WTC11 (cell line): ENCODE data around the gene DUSP3. TPM values are rescaled to one million over a fixed set of nuclear protein-coding genes. Genes with fewer than 3 reads are reported as not detected.
A peak's percentile ranks its signal among the peaks of the same experiment; 100 is the strongest.
"Not testable (repeated sequence)": the region's sequence is repeated elsewhere in the genome, so short reads cannot be mapped to it uniquely, and the experiment has no call there.

ENCODE experiments used
- ATAC-seq: fragments of 200-7000 bp; cut with Tn5 transposase; 2 replicates; pipeline ENCODE4 v1.10.0; 2021; ENCODE audit warnings: mild to moderate bottlenecking, moderate library complexity
- CTCF ChIA-PET: fragments of 300-600 bp; sonication (Branson Sonifier 250); formaldehyde crosslinking; loops from one replicate; lab custom pipeline; 2021; ENCODE audit warnings: antibody characterized with exemption; lab: Charles Lee
- POLR2A ChIA-PET: fragments of 350-600 bp; sonication (Branson Sonifier 250); formaldehyde crosslinking; loops from one replicate; lab custom pipeline; 2021; ENCODE audit warnings: antibody characterized with exemption; lab: Charles Lee
- DNase-seq: peaks from one replicate; pipeline ENCODE4 v3.0.0; 2021; ENCODE audit warnings: low spot score
- H3K27ac Mint-ChIP-seq: 2 replicates; pipeline ENCODE4 v1.8.0; 2021; ENCODE audit warnings: mixed read lengths
- H3K27me3 Mint-ChIP-seq: 2 replicates; pipeline ENCODE4 v1.8.0; 2021; ENCODE audit warnings: low read depth, mild to moderate bottlenecking, moderate library complexity, mixed read lengths
- H3K36me3 Mint-ChIP-seq: 2 replicates; pipeline ENCODE4 v1.8.0; 2021; ENCODE audit warnings: mixed read lengths
- H3K4me1 Mint-ChIP-seq: 2 replicates; pipeline ENCODE4 v1.8.0; 2022; ENCODE audit warnings: mixed read lengths
- H3K4me3 Mint-ChIP-seq: 2 replicates; pipeline ENCODE4 v1.8.0; 2021; ENCODE audit warnings: mild to moderate bottlenecking, moderate library complexity, mixed read lengths
- H3K9me3 Mint-ChIP-seq: 2 replicates; pipeline ENCODE4 v1.8.0; 2021; ENCODE audit warnings: mixed read lengths
- ATF3 ChIP-seq: sonication (generic); formaldehyde crosslinking; conservative IDR thresholded peaks from 2 replicates; pipeline ENCODE4 v1.8.1; 2022; ENCODE audit warnings: mild to moderate bottlenecking, missing genetic modification reagents
- E2F4 ChIP-seq: sonication (generic); formaldehyde crosslinking; IDR thresholded peaks from 2 replicates; pipeline ENCODE4 v1.8.1; 2022; ENCODE audit warnings: low read depth, mild to moderate bottlenecking, moderate library complexity, missing genetic modification reagents, borderline replicate concordance
- EMX1 ChIP-seq: fragments of 250-450 bp; sonication (Bioruptor Pico); IDR thresholded peaks from 2 replicates; pipeline ENCODE4 v1.8.0; 2021; ENCODE audit warnings: mild to moderate bottlenecking
- ETV6 ChIP-seq: sonication (generic); formaldehyde crosslinking; IDR thresholded peaks from 2 replicates; pipeline ENCODE4 v1.8.1; 2022; ENCODE audit warnings: mild to moderate bottlenecking, missing genetic modification reagents
- FOXK1 ChIP-seq: sonication (generic); formaldehyde crosslinking; IDR thresholded peaks from 2 replicates; pipeline ENCODE4 v1.8.0; 2022; ENCODE audit warnings: mild to moderate bottlenecking, moderate library complexity, missing genetic modification reagents
- FOXP1 ChIP-seq: sonication (generic); formaldehyde crosslinking; IDR thresholded peaks from 2 replicates; pipeline ENCODE4 v1.8.0; 2022; ENCODE audit warnings: missing genetic modification reagents, mild to moderate bottlenecking, moderate library complexity, borderline replicate concordance
- GTF2I ChIP-seq: fragments of 250-450 bp; sonication (Bioruptor Pico); conservative IDR thresholded peaks from 2 replicates; pipeline ENCODE4 v1.4.0; 2021; ENCODE audit warnings: mild to moderate bottlenecking
- KAT7 ChIP-seq: sonication (generic); formaldehyde crosslinking; IDR thresholded peaks from 2 replicates; pipeline ENCODE4 v1.8.1; 2023; ENCODE audit warnings: missing genetic modification reagents, mild to moderate bottlenecking, borderline replicate concordance
- MYBL2 ChIP-seq: sonication (generic); formaldehyde crosslinking; IDR thresholded peaks from 2 replicates; pipeline ENCODE4 v1.8.1; 2023; ENCODE audit warnings: mild to moderate bottlenecking, moderate library complexity, missing genetic modification reagents
- RELA ChIP-seq: sonication (generic); formaldehyde crosslinking; IDR thresholded peaks from 2 replicates; pipeline ENCODE4 v1.8.1; 2022; ENCODE audit warnings: missing genetic modification reagents, mild to moderate bottlenecking, borderline replicate concordance
- SMAD3 ChIP-seq: sonication (generic); formaldehyde crosslinking; IDR thresholded peaks from 2 replicates; pipeline ENCODE4 v1.8.0; 2022; ENCODE audit warnings: missing genetic modification reagents, mild to moderate bottlenecking, borderline replicate concordance
- TCF7 ChIP-seq: sonication (generic); formaldehyde crosslinking; IDR thresholded peaks from 2 replicates; pipeline ENCODE4 v1.8.0; 2022; ENCODE audit warnings: mild to moderate bottlenecking, low read depth, missing genetic modification reagents, moderate library complexity
- TEAD4 ChIP-seq: sonication (generic); formaldehyde crosslinking; IDR thresholded peaks from 2 replicates; pipeline ENCODE4 v1.8.0; 2022; ENCODE audit warnings: mild to moderate bottlenecking, missing genetic modification reagents
- ZBTB21 ChIP-seq: sonication (generic); formaldehyde crosslinking; IDR thresholded peaks from 2 replicates; pipeline ENCODE4 v1.8.1; 2023; ENCODE audit warnings: mild to moderate bottlenecking, missing genetic modification reagents, borderline replicate concordance
- ZNF232 ChIP-seq: sonication (generic); formaldehyde crosslinking; IDR thresholded peaks from 2 replicates; pipeline ENCODE4 v1.8.0; 2022; ENCODE audit warnings: mild to moderate bottlenecking, missing genetic modification reagents
- ZNF416 ChIP-seq: fragments of 250-450 bp; sonication (Bioruptor Pico); IDR thresholded peaks from 2 replicates; pipeline ENCODE4 v1.9.0; 2021; ENCODE audit warnings: mild to moderate bottlenecking, inconsistent platforms
- total RNA-seq: library from RNA; stranded (reverse); gene quantifications from 3 replicates; pipeline ENCODE4 v1.2.3, GENCODE V29; 2021
- TF ChIP-seq, protein P1 (sequence below): sonication (generic); formaldehyde crosslinking; IDR thresholded peaks from 2 replicates; pipeline ENCODE4 v1.8.0; 2023; ENCODE audit warnings: missing genetic modification reagents
- TF ChIP-seq, protein P2 (sequence below): sonication (generic); formaldehyde crosslinking; IDR thresholded peaks from 2 replicates; pipeline ENCODE4 v1.8.0; 2022; ENCODE audit warnings: mild to moderate bottlenecking, missing genetic modification reagents
- TF ChIP-seq, protein P3 (sequence below): sonication (generic); formaldehyde crosslinking; IDR thresholded peaks from 2 replicates; pipeline ENCODE4 v1.8.1; 2023; ENCODE audit warnings: mild to moderate bottlenecking, missing genetic modification reagents, moderate library complexity
- TF ChIP-seq, protein P4 (sequence below): fragments of 250-450 bp; sonication (Bioruptor Pico); conservative IDR thresholded peaks from 2 replicates; pipeline ENCODE4 v1.9.0; 2021; ENCODE audit warnings: mild to moderate bottlenecking

The DUSP3 gene
- total RNA-seq, 1 experiment from 2014 or later: 31.5 TPM

DNA sequence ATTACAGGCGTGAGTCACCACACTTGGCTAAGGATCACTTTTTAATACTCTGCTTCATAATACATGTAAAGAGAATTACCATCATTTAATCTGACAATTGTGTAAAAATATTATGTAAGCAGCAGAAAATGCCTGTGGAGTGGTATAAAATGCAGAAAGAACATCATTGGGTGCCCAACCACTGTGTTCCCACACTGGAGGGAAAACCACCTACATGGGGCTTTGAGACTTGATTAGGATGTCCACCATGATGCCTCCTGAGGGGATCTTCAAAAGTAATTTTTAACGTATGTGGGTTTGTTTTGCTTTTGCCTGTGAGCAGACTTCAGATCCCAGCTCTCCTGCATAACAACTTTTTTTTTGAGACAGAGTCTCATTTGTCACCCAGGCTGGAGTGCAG is 20.3 kb upstream of the DUSP3 start:
- POLR2A ChIA-PET: no interaction called here

GRCh38 chr17:43798024-43798423 is 19.2 kb upstream of the DUSP3 start:
- CTCF ChIA-PET: interaction anchor here (1.2 kb wide), 1 partner anchor 48 kb away, joined by 3 read pairs; no protein-coding TSS in a partner anchor
- peaks cover 28% of the 10 kb centered on the region for H3K36me3 Mint-ChIP-seq
- POLR2A ChIA-PET, H3K4me3 Mint-ChIP-seq, DNase-seq, ATAC-seq, H3K27ac Mint-ChIP-seq: not testable (repeated sequence)
- H3K4me1 Mint-ChIP-seq: peaks cover 20% of the 10 kb centered on the region
- H3K27me3 Mint-ChIP-seq: peaks cover 38% of the 10 kb centered on the region
- H3K9me3 Mint-ChIP-seq: peaks cover 36% of the 10 kb centered on the region

More for the DNA sequence above, 20.3 kb upstream of the DUSP3 start:
- TF ChIP-seq, protein P1, sequence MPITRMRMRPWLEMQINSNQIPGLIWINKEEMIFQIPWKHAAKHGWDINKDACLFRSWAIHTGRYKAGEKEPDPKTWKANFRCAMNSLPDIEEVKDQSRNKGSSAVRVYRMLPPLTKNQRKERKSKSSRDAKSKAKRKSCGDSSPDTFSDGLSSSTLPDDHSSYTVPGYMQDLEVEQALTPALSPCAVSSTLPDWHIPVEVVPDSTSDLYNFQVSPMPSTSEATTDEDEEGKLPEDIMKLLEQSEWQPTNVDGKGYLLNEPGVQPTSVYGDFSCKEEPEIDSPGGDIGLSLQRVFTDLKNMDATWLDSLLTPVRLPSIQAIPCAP (CRISPR knock-in tag): no peak
- TF ChIP-seq, protein P2, sequence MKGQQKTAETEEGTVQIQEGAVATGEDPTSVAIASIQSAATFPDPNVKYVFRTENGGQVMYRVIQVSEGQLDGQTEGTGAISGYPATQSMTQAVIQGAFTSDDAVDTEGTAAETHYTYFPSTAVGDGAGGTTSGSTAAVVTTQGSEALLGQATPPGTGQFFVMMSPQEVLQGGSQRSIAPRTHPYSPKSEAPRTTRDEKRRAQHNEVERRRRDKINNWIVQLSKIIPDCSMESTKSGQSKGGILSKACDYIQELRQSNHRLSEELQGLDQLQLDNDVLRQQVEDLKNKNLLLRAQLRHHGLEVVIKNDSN (CRISPR knock-in tag): no peak
- TF ChIP-seq, protein P3, sequence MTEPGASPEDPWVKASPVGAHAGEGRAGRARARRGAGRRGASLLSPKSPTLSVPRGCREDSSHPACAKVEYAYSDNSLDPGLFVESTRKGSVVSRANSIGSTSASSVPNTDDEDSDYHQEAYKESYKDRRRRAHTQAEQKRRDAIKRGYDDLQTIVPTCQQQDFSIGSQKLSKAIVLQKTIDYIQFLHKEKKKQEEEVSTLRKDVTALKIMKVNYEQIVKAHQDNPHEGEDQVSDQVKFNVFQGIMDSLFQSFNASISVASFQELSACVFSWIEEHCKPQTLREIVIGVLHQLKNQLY (CRISPR knock-in tag): no peak
- TF ChIP-seq TCF7 (CRISPR knock-in tag) (no peak), TEAD4 (no peak), FOXK1 (CRISPR knock-in tag) (no peak)
- TF ChIP-seq, all 79 proteins: peak for 0
- peaks cover 28% of the 10 kb centered on the region for H3K36me3 Mint-ChIP-seq
- peaks cover 31% of the 10 kb centered on the region for H3K9me3 Mint-ChIP-seq
- no peak for ATAC-seq
- peaks cover 30% of the 10 kb centered on the region for H3K4me1 Mint-ChIP-seq
- DNase-seq: no peak
- peaks cover 33% of the 10 kb centered on the region for H3K27me3 Mint-ChIP-seq
- no peak overlapping the region for H3K27ac Mint-ChIP-seq
- H3K4me3 Mint-ChIP-seq: no peak overlapping the region
- CTCF ChIA-PET: no interaction called here

DNA sequence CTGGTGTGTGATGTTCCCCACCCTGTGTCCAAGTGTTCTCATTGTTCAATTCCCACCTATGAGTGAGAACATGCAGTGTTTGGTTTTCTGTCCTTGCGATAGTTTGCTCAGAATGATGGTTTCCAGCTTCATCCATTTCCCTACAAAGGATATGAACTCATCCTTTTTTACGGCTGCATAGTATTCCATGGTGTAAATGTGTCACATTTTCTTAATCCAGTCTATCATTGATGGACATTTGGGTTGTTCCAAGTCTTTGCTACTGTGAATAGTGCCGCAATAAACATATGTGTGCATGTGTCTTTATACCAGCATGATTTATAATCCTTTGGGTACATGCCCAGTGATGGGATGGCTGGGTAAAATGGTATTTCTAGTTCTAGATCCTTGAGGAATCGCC is 13.9 kb upstream of the DUSP3 start:
- H3K4me1 Mint-ChIP-seq, ATAC-seq, H3K4me3 Mint-ChIP-seq, POLR2A ChIA-PET, H3K27ac Mint-ChIP-seq, DNase-seq: not testable (repeated sequence)
- peaks cover 10% of the 10 kb centered on the region for H3K36me3 Mint-ChIP-seq
- CTCF ChIA-PET: interaction anchor here (0.9 to 3.7 kb wide), 2 partner anchors 53 to 54 kb away, joined by 3 to 66 read pairs; partner anchors contain the start of gene CD300LG
- H3K9me3 Mint-ChIP-seq: peaks cover 32% of the 10 kb centered on the region
- H3K27me3 Mint-ChIP-seq: peaks cover 38% of the 10 kb centered on the region

GRCh38 chr17:43791589-43791988 is 12.8 kb upstream of the DUSP3 start:
- POLR2A ChIA-PET: no interaction called here
- H3K4me3 Mint-ChIP-seq: peak overlapping the region; percentile 32; the same call in 1 of the 2 replicates
- peaks cover 27% of the 10 kb centered on the region for H3K27me3 Mint-ChIP-seq
- DNase-seq: no peak
- ATAC-seq: peak; percentile 80
- H3K9me3 Mint-ChIP-seq: peaks cover 22% of the 10 kb centered on the region
- no peaks in the 10 kb centered on the region; the same call in 1 of the 2 replicates for H3K36me3 Mint-ChIP-seq
- CTCF ChIA-PET: interaction anchor here (1.0 to 3.7 kb wide), 2 partner anchors 22 to 55 kb away, joined by 3 to 66 read pairs; partner anchors contain the start of gene CD300LG
- H3K4me1 Mint-ChIP-seq: peaks cover 8% of the 10 kb centered on the region
- H3K27ac Mint-ChIP-seq: no peak overlapping the region
- TF ChIP-seq FOXP1 (no peak), KAT7 (CRISPR knock-in tag) (no peak), ZBTB21 (CRISPR knock-in tag) (no peak), ETV6 (CRISPR knock-in tag) (no peak), ATF3 (CRISPR knock-in tag) (no peak), EMX1 (no peak), RELA (CRISPR knock-in tag) (no peak), GTF2I (no peak), SMAD3 (CRISPR knock-in tag) (no peak), E2F4 (CRISPR knock-in tag) (no peak), MYBL2 (CRISPR knock-in tag) (no peak), ZNF232 (CRISPR knock-in tag) (no peak), ZNF416 (CRISPR knock-in tag) (no peak)
- TF ChIP-seq, protein P4, sequence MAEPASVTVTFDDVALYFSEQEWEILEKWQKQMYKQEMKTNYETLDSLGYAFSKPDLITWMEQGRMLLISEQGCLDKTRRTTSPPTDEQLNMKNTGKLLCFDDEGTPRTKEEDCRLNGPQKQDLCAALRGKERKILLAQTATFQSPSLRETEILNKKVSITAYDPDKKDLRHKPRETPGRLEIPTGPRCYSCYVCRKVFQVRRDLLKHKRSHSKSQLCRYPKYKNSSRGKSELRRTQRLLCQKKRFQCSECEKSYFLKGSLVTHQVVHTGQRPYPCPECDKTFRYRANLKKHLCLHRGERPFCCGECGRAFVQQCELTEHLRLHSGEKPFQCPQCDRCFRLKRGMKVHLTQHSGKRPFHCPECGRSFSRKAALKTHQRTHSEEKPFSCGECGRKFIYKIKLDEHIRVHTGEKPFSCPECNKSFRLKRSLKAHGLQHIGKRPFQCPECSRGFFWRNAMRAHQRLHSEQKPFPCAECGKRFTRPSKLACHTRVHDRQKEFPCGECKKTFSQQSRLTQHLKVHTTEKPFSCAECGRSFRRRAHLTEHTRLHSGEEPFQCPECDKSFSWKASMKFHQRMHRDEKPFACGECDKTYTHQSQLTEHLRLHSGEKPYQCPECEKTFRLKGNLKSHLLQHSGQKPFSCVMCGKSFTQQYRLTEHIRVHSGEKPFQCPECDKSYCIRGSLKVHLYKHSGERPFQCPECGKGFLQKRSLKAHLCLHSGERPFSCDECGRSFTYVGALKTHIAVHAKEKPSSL: no peak
